GM19452 (cell line): ENCODE results near the gene SLCO2B1.

Experiments
- ATAC-seq: cut with Tn5 transposase; IDR thresholded peaks from one replicate; pipeline ENCODE4 v1.9.1; 2021; ENCODE audit not compliant: unreplicated experiment

Gene SLCO2B1

DNA sequence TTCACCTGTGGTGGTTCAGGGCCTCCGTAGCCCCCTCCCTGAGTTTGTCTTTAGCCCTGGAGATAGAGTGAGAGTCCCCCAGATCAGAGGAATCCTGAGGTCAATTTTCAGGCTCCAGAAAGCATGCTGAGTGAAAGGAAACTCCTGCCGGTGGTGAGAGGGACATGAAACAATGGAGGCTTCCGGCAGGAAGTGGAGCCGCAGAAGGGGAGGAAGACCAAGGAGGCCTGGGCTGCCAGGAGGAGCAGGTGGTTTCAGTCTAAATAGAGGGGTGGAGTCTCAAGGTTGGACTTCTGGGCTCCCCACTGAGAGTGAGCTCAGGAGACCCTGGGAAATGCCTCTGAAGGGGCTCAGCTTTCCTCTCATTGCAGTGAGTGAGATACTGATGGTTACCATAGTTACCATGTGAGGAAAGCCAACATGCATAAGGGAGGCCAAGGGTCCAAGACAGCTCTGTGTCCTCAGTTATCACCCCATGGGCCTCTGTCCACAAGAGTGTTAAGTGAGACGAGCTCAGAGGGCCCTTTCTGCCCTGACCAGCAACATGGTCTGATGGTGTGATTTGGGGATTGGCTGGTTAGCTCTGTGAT is 10.7 kb downstream of the SLCO2B1 start:
- no peak for ATAC-seq

DNA sequence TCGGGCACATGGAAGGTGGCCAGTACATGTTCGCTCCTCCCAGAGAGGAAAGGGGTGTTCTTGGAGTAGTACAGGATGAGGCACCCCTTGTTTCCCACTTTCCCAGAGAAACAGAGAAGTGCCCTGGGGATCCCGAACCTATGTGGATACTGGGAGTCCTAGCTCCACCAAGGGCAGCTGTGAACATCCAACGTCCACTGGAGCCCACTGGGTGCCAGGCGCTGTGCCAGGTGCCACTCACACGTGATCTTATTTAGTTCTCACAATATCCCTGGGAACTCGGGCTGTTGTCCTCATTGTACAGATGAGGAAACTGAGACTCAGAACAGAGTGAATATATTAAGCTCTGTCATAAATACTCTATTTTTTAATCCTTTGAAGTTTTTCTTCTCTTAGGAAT is 12.0 kb downstream of the SLCO2B1 start:
- no peak for ATAC-seq

DNA sequence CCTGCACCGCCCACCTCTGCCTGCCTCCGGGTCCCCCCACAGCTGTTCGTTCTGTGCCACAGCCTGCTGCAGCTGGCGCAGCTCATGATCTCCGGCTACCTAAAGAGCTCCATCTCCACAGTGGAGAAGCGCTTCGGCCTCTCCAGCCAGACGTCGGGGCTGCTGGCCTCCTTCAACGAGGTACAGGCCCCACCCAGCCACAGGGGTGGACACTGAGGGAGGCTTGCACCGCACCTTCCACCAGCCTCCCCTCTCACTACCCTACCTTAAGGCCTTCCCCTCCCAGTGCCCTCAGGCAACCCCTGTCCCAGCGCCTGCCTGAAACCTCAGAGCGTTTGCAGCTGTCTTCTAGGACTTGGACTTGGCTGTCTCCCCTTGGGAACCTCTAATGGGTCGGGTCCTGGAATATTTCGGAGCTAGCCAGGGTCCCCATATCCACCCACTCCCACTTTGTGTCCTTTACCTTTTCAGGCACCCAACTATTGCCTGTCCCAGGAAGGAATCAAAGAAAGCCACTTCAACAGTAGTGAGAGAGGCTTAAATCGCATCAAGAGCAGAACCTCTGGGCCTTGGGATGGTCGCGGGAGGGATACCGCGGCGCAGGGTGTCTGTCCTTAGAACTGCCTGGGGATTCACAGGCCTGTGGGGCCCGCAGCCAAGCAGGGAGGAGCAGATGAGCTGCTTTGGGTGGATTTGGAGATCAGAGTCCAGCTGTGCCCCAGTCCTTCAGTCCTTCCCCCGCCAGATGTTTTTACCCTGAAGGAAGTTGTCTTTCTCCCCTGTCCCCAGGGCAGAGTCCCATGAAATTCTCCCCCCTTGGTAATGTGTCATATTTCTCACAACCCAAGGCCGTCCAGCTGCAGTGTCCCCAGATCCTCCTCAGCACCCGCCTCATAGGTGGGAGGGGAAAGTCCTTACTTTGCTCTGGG is 13.3 kb downstream of the SLCO2B1 start:
- ATAC-seq, result no peak

DNA sequence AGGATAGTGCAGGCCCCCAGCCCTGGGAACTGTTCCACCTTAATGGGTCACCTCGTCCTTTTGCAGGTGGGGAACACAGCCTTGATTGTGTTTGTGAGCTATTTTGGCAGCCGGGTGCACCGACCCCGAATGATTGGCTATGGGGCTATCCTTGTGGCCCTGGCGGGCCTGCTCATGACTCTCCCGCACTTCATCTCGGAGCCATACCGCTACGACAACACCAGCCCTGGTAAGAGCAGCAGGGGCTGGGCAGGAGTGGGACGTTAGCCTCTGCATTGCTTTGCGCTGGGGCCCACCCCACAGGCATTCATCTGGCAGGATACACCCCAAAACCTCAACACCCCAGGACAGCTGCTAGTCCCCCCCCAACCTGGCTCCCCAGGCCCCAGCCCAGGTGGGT is 14.8 kb downstream of the SLCO2B1 start:
- no peak for ATAC-seq

DNA sequence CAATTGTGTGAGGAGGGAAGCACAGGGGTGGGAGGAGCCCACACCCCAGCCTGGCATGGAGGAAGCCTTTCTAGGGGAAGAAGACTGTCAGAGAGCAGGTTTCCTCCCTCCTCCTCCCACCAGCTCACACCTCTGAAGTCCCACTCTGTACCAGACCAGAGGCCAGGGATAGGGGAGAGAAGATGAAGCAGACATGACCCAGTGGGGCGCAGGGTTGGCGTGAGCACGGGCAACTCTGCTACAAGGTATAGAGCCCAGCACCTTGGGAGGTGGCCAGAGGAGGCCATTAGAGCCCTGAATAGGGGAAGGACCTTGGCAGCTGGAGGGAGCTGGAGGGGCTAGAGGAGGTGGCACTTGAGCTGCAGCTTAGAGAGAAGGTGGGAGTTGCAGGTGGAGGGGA is 15.9 kb downstream of the SLCO2B1 start:
- no peak for ATAC-seq

DNA sequence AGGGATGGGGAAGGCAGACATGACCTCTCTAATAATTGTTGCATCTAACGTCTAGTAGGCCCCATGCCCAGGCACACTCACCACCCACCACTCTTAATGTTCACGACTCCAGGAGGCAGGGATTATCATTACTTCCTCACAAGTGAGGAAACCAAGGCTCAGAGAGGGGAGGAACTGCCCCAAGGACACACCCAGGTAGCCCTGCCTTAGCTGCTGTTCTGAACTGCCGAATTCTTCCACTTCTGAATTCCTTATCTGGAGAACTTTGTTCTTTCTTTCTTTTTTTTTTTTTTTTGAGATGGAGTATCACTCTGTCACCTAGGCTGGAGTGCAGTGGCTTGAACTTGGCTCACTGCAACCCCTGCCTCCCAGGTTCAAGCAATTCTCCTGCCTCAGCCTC is 16.7 kb downstream of the SLCO2B1 start:
- ATAC-seq, result no peak

DNA sequence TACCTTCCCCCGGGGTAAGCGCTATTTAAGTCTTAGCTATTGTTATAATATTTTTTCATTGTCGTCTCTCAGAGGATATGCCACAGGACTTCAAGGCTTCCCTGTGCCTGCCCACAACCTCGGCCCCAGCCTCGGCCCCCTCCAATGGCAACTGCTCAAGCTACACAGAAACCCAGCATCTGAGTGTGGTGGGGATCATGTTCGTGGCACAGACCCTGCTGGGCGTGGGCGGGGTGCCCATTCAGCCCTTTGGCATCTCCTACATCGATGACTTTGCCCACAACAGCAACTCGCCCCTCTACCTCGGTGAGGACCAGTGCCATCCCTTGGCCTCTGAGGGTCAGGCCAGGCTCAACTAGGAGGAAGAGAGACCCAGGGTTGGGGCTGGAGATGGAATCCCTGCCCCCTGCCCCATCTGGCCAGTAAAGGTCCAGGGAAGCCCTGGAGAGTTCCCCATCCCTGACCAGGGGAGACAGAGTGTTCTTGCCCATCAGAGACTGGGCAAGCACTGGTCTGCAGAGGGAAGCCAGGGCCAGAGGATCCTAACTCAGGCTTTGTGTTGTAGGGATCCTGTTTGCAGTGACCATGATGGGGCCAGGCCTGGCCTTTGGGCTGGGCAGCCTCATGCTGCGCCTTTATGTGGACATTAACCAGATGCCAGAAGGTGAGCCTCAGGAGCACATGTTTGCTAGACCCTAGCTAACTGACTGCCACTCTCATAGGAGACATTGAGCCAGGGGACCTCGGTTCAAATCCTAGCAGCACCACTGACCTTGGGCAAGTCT is 18.4 kb downstream of the SLCO2B1 start:
- ATAC-seq, result no peak

DNA sequence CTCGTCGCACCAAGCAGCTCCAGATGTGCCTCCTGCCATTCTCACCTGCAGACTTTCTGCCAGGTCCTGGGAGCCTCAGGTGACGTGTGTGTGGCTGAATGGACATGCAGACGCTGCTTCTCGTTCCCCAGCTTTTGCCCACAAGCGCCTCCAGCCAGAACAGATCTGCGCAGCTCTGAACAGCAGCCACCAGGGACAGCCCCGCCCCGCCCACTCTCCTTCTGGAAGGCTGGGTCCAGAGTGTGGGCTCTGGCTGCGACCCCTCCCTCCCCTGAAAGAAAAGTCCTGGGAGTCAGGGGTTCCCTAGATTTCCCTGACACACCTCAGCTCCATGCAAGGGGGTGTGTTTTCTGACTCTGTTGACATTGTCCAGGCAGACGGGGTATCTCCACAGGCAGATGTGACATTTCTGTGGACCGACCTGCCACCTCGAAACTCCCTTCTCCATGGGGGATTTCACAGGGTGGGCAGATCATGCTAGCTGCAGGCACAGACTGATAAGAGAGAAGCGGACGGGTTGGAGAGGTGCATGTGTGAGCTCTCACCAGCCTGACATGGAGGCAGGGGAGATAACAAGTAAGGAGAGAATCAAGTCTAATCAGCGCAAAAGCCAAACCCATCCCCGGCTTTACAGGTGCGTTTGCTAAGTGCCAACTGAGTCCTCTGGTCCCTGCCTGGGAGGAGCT is 19.8 kb downstream of the SLCO2B1 start:
- no peak for ATAC-seq

DNA sequence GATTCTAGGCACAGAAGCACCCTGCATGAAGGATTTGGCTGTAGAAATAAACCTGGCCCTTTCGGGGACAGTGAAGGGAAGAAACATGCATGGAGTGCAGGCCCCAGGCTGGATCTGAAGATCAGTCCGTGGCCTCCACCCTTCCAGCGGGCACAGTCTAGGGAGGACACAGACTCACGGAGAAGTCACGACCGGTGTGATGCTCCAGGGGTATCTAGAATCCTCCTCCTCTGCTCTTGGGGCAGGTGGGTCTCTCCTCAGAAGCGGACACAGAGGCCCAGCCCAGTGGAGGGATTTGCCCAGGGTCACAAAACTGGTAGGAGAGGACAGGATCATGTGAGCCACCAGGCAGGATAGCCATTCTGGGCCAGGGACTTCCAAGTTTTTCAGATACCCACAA is 22.4 kb downstream of the SLCO2B1 start:
- no peak for ATAC-seq

DNA sequence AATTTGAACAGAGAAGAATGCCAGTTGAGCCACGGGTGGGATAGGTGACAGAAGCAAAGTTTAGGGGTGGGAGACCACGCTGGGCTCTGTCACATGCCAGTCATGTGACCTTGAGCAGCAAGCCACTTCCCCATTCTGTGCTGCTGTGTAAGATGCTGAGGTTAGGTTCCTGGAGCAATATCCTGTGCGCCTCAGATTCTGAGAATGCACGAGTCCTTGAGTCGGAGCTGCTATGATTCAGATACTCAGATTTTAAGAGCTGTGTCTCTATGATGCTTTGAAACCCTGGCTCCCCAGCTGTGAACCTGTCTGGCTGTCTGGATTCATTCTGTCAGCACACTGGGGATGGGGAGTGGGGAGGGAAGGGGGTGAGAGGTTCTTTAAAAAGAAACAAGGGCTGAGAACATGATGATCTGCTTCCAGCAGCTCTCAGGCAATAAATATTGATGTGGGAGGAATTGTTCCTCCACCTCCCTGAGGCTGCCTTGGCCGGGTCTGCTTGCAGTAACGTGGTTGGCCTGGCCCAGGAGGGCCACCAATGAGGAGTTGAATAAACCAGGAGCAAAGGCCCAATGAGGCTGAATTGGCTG is 24.0 kb downstream of the SLCO2B1 start:
- no peak for ATAC-seq

DNA sequence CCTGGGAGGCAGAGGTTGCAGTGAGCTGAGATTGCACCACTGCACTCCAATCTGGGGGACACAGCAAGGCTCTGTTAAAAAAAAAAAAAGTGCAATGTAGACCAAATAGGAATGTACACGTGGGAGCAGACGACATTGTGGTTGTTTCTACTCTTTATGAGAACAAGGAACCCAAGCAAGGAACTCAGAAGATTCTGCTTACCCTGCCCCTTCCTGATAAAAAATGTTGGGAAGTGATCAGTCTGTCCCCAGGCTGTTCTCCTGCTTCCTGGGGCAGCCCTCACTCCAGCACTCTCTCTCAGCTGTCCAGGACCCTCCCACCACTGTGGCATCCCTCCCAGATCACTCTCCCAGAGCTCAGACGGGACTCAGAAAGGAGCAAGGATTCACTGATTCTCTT is 31.8 kb downstream of the SLCO2B1 start:
- ATAC-seq, result no peak

DNA sequence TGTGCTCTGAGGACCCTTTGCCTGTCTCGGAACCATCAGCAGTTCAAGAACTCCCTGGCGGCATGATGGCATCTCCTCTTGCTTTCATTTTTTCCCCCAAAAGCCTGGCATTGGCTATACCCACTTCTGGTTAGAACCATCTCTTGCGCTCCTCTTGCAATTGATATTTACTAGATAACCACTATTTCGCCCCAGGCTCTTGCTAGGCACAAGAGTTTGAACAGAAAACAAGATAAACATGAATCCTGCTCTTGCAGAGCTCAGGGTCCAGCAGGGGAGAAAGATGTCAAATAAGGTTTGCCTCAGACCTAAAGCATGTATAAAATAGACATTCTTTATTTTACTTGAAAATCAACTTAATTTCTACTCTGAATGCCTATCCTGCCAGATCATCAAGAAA is 33.1 kb downstream of the SLCO2B1 start:
- ATAC-seq, result no peak

DNA sequence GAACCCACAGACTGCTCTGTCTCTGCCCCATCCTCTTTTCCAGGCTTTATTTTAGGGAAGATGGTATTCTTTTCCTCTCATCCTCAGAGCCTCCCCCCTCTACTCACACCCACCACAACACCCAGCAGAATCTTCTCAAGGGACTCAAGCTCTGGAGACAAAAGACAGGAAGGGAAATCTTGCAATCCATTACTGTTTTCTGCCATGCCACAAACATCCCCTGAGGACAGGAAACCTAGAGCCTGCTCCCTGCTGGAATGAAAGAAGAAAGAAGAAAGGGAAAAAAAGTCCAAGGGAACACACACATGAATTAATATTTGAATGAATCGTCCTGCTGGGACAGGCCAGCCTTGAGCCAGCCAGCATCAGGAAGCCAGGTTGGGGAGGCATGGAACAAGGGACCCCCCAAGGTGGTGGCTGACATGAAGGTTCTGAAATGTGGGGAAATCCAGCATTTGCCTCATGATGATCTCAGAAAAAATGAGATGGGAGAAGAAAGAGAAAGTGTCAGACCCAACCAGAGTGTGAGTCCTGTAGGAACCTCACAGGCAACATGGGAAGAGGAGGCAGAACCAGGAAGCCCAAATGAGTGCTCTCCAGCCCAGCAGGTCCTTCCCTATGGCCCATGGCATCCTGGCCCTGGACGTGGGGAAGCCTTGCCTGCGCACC is 34.0 kb downstream of the SLCO2B1 start:
- ATAC-seq, result no peak

DNA sequence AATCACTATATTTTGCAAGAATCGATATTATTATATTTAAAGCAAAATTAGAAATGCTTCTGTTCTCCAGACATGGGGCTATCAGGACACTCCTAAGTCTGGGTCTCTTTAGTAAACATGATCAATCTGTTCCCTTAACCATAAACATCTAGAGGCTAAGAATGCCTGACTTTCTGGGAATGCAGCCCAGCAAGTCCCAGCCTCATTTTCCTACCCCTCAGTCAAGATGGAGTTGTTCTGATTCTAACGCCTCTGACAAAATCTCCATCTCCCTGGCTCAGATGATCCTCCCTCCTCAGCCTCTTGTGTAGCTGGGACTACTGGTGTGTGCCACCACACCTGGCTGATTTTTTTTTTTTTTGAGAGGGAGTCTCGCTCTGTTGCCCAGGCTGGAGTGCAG is 35.0 kb downstream of the SLCO2B1 start:
- ATAC-seq, result no peak

DNA sequence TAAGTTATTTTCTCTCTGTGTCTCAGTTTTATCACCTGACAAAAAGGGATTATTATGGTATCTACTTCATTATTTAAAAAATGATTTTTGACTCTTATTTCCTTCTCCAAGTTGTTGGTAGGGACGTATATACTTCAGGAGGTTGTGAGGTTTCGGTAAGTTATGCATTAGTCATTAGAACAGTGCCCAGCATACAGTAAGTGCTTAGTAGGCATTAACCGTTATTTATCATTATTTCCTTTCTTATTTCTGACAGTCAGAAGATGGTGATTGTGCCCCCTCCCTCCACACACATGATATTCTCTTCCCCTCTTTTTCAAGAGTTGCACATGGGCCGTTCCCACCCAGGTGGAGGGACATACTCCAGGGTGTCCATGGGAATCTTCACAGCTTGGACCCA is 36.1 kb downstream of the SLCO2B1 start:
- no peak for ATAC-seq

DNA sequence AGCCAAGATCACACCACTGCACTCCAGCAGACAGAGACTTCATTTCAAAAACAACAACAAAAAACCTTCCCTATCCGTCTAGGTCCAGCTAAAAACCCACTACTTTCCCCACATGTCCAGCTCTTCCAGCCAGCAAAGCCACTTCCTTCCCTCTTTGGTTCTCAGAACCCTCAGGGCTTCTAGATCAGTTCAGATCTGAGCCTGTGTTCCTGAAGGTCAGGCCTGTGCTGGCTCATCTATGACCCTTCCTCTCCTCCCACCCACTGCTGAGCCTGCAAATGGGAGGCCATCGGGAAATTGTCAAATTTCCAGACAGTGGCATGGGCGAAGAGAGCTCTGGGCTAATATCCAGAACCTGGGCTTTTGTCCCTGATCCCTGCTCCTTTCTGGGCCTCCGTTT is 37.8 kb downstream of the SLCO2B1 start:
- no peak for ATAC-seq

DNA sequence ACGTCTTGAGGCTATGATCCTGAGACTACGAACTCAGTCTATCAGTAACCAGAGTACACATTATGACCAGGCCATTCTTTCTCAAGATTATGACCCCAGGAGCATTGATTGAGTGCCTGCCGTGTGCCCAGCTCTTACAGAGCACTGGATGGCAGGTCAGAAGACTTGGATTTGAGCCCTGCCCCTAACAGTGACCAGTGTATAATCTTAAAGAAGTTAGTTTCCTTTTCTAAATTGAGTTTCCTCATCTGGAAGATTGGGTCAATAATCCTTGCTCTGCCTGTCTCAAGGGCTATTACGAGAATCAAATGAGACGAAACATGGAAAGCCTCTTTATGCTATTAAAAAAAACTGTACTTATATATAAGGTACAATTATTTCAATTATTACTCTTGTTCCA is 38.2 kb downstream of the SLCO2B1 start:
- no peak for ATAC-seq

DNA sequence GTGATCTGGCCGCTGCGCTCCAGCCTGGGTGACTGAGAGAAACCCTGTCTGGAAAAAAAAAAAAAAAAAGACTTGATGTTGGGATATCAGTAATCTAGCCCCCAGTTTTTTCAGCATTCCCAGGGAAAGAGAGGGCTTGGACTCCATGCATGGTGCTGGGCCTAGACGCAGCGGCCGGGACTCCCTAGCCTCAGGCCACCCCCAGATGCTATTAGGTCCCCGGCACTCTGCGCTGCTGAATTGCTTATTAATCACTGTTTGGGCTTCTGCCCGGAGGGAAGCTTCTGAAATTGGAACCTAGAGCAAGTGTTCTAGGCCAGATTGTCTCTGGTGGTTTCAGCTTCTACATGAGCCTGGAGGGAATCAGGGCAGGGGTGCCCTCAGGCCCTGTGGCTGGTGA is 39.0 kb downstream of the SLCO2B1 start:
- no peak for ATAC-seq

DNA sequence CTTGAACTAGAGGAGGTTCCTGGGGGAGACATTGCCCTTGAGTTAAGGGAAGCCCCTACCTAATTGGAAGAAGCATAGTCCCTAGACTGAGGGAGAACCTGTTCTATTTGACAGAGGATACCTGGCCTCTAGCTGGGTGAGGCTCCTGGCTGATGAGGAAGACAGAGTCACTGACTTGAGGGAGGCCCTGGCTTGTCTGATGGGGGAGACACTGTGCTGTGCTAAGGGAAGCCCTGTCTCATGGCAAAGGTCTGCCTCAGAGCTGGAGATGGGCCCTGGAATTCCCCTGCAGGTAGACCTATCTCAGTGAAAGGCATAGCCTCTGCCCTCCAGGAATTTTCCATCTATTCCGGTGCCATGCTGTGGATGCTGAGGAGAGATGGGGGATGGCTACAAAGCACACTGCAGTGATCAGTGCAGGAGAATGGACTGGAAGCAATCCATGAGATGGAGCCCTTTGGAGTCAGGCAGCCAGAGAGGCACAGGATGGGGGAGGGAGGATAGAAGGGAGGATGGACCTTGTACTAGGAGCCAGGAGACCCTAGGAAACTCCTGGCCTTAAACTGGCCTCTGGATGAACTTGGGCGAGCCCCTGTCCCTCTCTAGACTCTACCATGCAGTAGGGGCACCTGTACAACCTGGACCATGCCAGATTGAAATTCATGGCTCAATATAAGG is 39.9 kb downstream of the SLCO2B1 start:
- no peak for ATAC-seq

DNA sequence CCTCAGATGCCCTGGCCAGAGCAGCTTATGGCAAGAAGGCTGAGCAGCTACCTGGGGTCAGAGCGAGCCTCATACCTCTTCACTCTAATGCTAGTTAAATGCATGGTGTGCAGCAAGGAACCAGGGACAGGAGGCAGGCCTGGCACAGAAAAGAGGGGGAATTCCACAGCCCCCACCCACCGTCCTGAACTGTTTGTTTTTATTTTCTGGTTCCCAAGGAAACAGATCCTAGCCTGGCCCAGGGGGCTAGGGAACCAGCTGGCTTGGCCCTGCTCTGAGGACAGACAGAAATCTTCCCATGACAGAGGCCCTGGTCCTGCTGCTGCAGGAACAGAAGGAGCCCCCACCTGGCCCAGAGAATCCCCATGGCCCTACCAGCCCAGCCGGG is 40.4 kb downstream of the SLCO2B1 start:
- no peak for ATAC-seq
